ENCODE measurements around the gene WDR73.

DNA sequence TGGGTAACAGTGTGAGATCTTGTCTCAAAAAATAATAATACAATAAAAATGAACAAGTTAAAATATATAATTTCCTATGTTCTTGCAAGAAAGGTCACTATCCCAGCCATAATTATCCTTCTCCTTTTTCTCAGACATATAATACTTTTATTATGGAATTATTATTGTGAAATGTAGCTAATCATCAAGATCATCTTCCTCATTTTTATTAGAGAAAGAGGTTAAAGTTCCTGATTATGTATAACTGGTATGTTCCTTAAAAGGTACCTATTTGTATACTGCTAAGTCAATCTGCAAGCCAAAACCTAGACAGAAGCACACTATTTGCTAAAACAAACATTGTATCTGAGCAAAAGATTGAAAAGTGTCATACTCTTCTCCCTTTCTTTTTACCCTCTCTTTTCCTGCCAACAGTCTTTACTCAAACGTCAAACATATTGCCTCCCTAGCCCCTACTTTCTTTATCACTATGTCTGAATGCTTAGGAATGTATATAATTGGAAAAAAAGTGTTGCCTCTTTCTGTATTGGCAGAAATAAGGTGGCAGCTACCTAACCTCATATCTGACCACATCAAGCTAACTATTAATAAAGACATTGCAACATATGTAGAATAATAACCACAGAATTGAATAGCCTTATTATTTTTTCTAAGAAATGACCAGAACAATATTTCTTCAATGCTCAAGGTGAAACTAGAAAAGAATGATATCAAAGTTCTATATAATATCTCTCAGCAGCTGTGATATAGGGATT lies 43.3 kb upstream of the WDR73 start:
- TF ChIP-seq, protein P1, sequence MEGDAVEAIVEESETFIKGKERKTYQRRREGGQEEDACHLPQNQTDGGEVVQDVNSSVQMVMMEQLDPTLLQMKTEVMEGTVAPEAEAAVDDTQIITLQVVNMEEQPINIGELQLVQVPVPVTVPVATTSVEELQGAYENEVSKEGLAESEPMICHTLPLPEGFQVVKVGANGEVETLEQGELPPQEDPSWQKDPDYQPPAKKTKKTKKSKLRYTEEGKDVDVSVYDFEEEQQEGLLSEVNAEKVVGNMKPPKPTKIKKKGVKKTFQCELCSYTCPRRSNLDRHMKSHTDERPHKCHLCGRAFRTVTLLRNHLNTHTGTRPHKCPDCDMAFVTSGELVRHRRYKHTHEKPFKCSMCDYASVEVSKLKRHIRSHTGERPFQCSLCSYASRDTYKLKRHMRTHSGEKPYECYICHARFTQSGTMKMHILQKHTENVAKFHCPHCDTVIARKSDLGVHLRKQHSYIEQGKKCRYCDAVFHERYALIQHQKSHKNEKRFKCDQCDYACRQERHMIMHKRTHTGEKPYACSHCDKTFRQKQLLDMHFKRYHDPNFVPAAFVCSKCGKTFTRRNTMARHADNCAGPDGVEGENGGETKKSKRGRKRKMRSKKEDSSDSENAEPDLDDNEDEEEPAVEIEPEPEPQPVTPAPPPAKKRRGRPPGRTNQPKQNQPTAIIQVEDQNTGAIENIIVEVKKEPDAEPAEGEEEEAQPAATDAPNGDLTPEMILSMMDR (IDR thresholded peaks at IDR 0.05), result no peak
- no peak for TF ChIP-seq ZFX (IDR thresholded peaks at IDR 0.05; ENCODE audit: borderline replicate concordance)

Data from 22Rv1 (cell line).